Activated CD8-positive, alpha-beta memory T cell treated with anti-CD3 and anti-CD28 coated beads, Interleukin-2, amount 50 U/mL, for 24 hours (primary cell): ENCODE data around the gene ZNF366.
"Not testable (repeated sequence)": the region's sequence is repeated elsewhere in the genome, so short reads cannot be mapped to it uniquely, and the experiment has no call there.

Experiments used
- DNase-seq: peaks from one replicate; pipeline ENCODE4 v3.0.0-alpha.2; 2020; ENCODE audit errors: extremely low read depth

Gene ZNF366

GRCh38 chr5:72407541-72407940, 99.7 kb downstream of the ZNF366 start:
- no peak for DNase-seq

- DNase-seq, result no peak
These were observed 100.1 kb downstream of the ZNF366 start for GRCh38 chr5:72407078-72407477.

- DNase-seq, result not testable (repeated sequence)
These were observed 102.4 kb downstream of the ZNF366 start for GRCh38 chr5:72404771-72405170.

DNA sequence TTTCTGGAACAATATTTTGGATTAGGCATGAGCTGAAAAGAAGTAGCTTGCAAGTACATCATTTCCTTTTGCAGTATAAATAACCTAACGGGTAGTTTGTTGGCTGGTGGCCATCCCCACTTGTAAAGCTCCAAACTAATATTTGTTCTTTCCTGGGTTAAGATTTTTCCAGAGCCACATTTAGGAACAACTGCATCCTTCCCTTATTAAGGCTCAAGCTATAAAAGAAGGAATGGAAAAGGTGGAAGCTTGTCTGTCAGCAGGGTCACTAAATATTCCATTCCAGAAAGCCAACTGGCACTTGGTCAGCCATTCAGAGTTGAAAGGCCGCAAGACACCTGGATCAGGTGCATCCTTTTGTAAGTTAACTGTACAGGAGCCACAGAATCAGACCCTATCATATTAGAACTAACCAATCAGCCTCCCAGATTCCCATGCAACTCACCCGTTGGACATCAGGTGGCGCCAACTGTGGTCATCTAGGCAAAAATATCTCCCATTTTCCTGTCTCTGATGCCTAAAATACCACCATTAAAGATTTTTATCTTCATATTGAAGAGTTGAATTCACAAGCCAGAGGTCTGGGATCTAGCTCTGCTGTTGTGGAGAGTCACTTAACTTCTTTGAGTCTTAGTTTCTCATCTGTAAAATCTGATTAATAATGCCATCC, 104.1 kb downstream of the ZNF366 start:
- no peak for DNase-seq

DNA sequence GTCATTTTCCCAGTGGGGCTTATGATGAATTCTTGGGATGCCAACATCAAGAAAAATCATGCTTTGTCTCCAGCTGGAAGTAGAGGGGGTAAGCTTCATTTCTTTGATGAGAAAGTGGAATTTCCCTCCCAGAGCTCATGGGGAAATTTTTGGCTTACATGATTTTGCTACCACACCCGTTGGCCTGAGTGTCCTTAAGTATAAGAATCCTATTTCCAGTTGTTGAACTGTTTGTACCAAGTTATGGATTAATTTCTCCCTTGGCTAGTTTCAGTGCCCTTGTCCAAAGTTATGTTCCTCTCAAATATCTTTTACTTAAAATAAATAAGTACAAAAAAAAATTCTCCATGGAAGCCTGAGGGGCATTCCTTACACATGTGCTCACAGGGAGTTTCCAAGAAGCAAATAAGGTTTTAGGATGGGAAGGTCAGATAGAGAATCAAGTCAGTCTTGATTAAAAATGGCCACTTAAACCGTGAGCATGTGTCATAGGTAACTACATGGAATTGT, 104.8 kb downstream of the ZNF366 start:
- no peak for DNase-seq

DNA sequence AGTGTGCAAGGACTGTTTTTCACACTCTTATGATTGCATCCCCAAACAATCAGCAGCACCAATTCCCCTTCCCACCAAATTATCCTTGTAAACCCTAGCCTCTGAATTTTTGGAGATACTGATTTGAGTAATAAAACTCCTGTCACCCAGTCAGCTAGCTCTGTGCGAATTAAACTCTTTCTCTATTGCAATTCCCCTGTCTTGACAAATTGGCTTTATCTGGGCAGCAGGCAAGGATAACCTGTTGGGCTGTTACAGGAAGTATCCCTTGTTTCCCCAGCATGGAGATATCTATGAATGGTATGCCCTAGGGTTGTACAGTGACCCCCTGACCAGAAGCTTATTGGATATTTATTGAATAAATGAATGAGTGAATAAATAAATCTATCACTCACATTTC, 106.3 kb downstream of the ZNF366 start:
- DNase-seq, result no peak

DNA sequence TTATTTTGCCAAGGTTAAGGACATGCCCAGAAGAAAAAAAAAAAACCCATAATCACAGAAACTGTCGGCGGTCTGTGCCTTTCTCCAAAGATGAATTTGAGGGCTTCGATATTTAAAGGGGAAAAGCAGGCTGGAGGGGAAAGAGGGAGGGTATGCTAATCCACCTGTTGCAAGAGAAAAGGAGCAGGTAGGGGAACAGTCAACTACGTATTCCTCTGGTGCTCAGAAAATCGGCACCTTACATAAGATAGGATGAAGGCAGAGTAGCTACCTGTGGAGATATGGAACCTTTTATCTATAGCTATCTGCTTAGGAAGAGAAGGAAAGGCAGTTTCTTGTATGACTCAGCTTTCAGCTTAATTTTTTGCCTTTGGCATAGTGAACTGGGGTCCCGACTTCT, 109.4 kb downstream of the ZNF366 start:
- DNase-seq, result no peak

GRCh38 chr5:72394688-72395087, 112.5 kb downstream of the ZNF366 start:
- DNase-seq, result no peak

- DNase-seq, result no peak
These were observed 114.2 kb downstream of the ZNF366 start for GRCh38 chr5:72393052-72393451.
